Thyroid gland (tissue), 4 donors: Measurements from ENCODE around the gene BCLAF3.

ENCODE experiments used
- POLR2A ChIP-seq, 2 donors: fragments of 450-650 bp; IDR thresholded peaks; one replicate each; pipeline ENCODE4 v1.6.1; 2017; ENCODE audit warnings: antibody characterized with exemption in 2 of 2, mild to moderate bottlenecking in 2 of 2, moderate library complexity in 1 of 2
- TF ChIP-seq, protein P1 (sequence below), 6 experiments: fragments of 200-600 bp in 3 of 6; fragments of 450-650 bp in 3 of 6; sonication (generic) in 3 of 6; IDR thresholded peaks; one replicate each; pipeline ENCODE4 v1.5.1; 2016 to 2019; ENCODE audit warnings: antibody characterized with exemption in 6 of 6, mild to moderate bottlenecking in 2 of 6, inconsistent platforms in 1 of 6, moderate library complexity in 1 of 6

DNA sequence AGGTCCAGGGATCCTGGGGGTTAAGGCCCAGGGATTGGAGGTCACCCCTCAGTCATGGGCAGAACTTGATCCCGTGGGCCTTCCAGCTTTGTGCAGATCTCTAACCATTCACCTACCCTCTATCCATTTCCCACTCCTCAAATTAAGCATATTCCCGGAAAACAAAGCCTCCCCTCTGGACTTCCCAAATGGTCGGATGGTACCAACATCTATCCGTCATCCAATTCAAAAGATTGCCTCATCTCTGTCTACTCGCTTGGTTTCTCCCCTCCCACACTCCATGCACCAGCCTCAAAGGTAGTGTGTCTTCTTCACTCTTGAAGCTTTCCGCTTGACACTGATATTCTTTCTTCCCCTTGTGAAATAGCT, 473 bp upstream of the BCLAF3 start:
- TF ChIP-seq, protein P1, sequence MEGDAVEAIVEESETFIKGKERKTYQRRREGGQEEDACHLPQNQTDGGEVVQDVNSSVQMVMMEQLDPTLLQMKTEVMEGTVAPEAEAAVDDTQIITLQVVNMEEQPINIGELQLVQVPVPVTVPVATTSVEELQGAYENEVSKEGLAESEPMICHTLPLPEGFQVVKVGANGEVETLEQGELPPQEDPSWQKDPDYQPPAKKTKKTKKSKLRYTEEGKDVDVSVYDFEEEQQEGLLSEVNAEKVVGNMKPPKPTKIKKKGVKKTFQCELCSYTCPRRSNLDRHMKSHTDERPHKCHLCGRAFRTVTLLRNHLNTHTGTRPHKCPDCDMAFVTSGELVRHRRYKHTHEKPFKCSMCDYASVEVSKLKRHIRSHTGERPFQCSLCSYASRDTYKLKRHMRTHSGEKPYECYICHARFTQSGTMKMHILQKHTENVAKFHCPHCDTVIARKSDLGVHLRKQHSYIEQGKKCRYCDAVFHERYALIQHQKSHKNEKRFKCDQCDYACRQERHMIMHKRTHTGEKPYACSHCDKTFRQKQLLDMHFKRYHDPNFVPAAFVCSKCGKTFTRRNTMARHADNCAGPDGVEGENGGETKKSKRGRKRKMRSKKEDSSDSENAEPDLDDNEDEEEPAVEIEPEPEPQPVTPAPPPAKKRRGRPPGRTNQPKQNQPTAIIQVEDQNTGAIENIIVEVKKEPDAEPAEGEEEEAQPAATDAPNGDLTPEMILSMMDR (IDR thresholded peaks at IDR 0.05): no peak
- no peak for TF ChIP-seq POLR2A (IDR thresholded peaks at IDR 0.05)
